ENCODE data around the gene XBP1. TPM values are rescaled to one million over a fixed set of nuclear protein-coding genes. Genes with fewer than 3 reads are reported as not detected.

The XBP1 gene
- total and polyA plus RNA-seq, 10 of the 15 experiments (the other 5 are each of a cell fraction or from before 2014, with no cell fraction given): 44.5 to 313 (median 149) TPM

- no peak for DNase-seq (ENCODE audit: low read depth, low spot score)
- ChIA-PET SMC1A (ENCODE audit: uncharacterized antibody, unreplicated experiment) (no interaction called here), POLR2A (no interaction called here), RAD21 (ENCODE audit: unreplicated experiment) (no interaction called here), CTCF (no interaction called here)
- no peaks in the 10 kb centered on the region for H4K20me1 ChIP-seq (ENCODE audit: control insufficient read depth, insufficient read depth)
- no peak for ATAC-seq
- H3K79me2 ChIP-seq (ENCODE audit: control insufficient read depth, insufficient read depth, low read length): no peaks in the 10 kb centered on the region
- in situ Hi-C loops (cut with MboI): no loop called here
- BruUV-seq (replicated peaks): no TSS peak
- no peak overlapping the region for H3K4me3 ChIP-seq
- 95% methylated on average over 5 of the region's 5 CpGs for WGBS (ENCODE audit: insufficient coverage, insufficient replicate concordance, low lambda C conversion rate, missing lambda C conversion rate)
- no peak for TF ChIP-seq CHD2 (IDR thresholded peaks at IDR 0.05; ENCODE audit: borderline replicate concordance, low read depth, low read length)
- TF ChIP-seq SREBF1 (IDR thresholded peaks at IDR 0.05; ENCODE audit: low read length): no peak
- TF ChIP-seq ETV6 (conservative IDR thresholded peaks at IDR 0.05 in 1 of 2, IDR thresholded peaks at IDR 0.05 in 1 of 2; ENCODE audit: borderline replicate concordance in 1 of 2, low read depth in 1 of 2): no peak
- TF ChIP-seq MYC (IDR thresholded peaks at IDR 0.05; ENCODE audit: insufficient read depth, insufficient read length, insufficient replicate concordance, low read length, severe bottlenecking): no peak
- no peak for TF ChIP-seq ATF2 (IDR thresholded peaks at IDR 0.05; ENCODE audit: low read length)
- no peak overlapping the region for H3K4me2 ChIP-seq (ENCODE audit: control insufficient read depth, insufficient read depth)
- intact Hi-C loops (cut with micrococcal nuclease; ENCODE audit: unreplicated experiment): no loop called here
- H3K9me3 ChIP-seq (replicated peaks; ENCODE audit: control insufficient read depth, insufficient read depth, low read length): no peaks in the 10 kb centered on the region; the same call in 2 of the 3 replicates
- no peak overlapping the region for H3K9ac ChIP-seq (ENCODE audit: control insufficient read depth, insufficient read depth, low read length)
- H2AFZ ChIP-seq (ENCODE audit: control insufficient read depth, low read depth, low read length): no peak overlapping the region
- H3K36me3 ChIP-seq (ENCODE audit: control insufficient read depth in 2 of 2, insufficient read depth in 2 of 2, low read length in 1 of 2): no peaks in the 10 kb centered on the region
- no peak overlapping the region for H3K27ac ChIP-seq (ENCODE audit: control insufficient read depth, insufficient read depth)
- no peaks in the 10 kb centered on the region for H3K4me1 ChIP-seq (ENCODE audit: control insufficient read depth, insufficient read depth, low read length)
- no peaks in the 10 kb centered on the region for H3K27me3 ChIP-seq (replicated peaks in 1 of 2; ENCODE audit: control insufficient read depth in 2 of 2, insufficient read depth in 2 of 2, low read length in 1 of 2)
- FAIRE-seq: no peak
Observed at GRCh38 chr22:28841111-28841510, 40.7 kb upstream of the XBP1 start.

GRCh38 chr22:28838971-28839370 lies 38.6 kb upstream of the XBP1 start:
- ChIA-PET POLR2A (no interaction called here), CTCF (no interaction called here), RAD21 (ENCODE audit: unreplicated experiment) (no interaction called here), SMC1A (ENCODE audit: uncharacterized antibody, unreplicated experiment) (interaction anchor here (1.4 kb wide), 1 partner anchor 238 kb away, joined by 3 read pairs; no protein-coding TSS in a partner anchor)
- H3K79me2 ChIP-seq (ENCODE audit: control insufficient read depth, insufficient read depth, low read length): no peaks in the 10 kb centered on the region
- intact Hi-C loops (cut with micrococcal nuclease; ENCODE audit: unreplicated experiment): no loop called here
- no peaks in the 10 kb centered on the region for H3K9me3 ChIP-seq (replicated peaks; ENCODE audit: control insufficient read depth, insufficient read depth, low read length)
- no TSS peak for BruUV-seq (replicated peaks)
- in situ Hi-C loops (cut with MboI): loop anchor here (10.0 kb wide), 1 partner anchor 794 kb away; no protein-coding TSS in a partner anchor
- no peaks in the 10 kb centered on the region for H4K20me1 ChIP-seq (ENCODE audit: control insufficient read depth, insufficient read depth)
- H3K4me3 ChIP-seq: no peak overlapping the region
- H3K4me2 ChIP-seq (ENCODE audit: control insufficient read depth, insufficient read depth): no peak overlapping the region
- no peaks in the 10 kb centered on the region for H3K27me3 ChIP-seq (replicated peaks in 1 of 2; ENCODE audit: control insufficient read depth in 2 of 2, insufficient read depth in 2 of 2, low read length in 1 of 2)
- 68% methylated on average over 5 of the region's 5 CpGs for WGBS (ENCODE audit: insufficient coverage, insufficient replicate concordance, low lambda C conversion rate, missing lambda C conversion rate)
- no peak for DNase-seq (ENCODE audit: low read depth, low spot score)
- H3K27ac ChIP-seq (ENCODE audit: control insufficient read depth, insufficient read depth): no peak overlapping the region
- no peaks in the 10 kb centered on the region for H3K4me1 ChIP-seq (ENCODE audit: control insufficient read depth, insufficient read depth, low read length)
- no peak for TF ChIP-seq HSF1 (IDR thresholded peaks at IDR 0.05; ENCODE audit: low read depth, low read length)
- no peak for TF ChIP-seq NFYB (IDR thresholded peaks at IDR 0.05; ENCODE audit: insufficient read depth, low read depth, low read length)
- no peak for TF ChIP-seq TAF1 (IDR thresholded peaks at IDR 0.05; ENCODE audit: borderline replicate concordance, low read depth, low read length)
- no peak for FAIRE-seq
- no peak overlapping the region for H3K9ac ChIP-seq (ENCODE audit: control insufficient read depth, insufficient read depth, low read length)
- H2AFZ ChIP-seq (ENCODE audit: control insufficient read depth, low read depth, low read length): no peak overlapping the region
- H3K36me3 ChIP-seq (ENCODE audit: control insufficient read depth in 2 of 2, insufficient read depth in 2 of 2, low read length in 1 of 2): no peaks in the 10 kb centered on the region
- ATAC-seq: no peak

Measured in GM12878 (cell line).